NB4 (cell line): Measurements from ENCODE around the gene HMG20B.

Experiments
- POLR2A ChIP-seq: IDR thresholded peaks from 2 replicates; pipeline ENCODE4 v1.6.1; 2011; ENCODE audit warnings: mild to moderate bottlenecking; ENCODE audit not compliant: insufficient read length; ENCODE audit errors: extremely low read depth
- TF ChIP-seq, protein P1 (sequence below): IDR thresholded peaks from one replicate; pipeline ENCODE4 v1.5.1; 2012; ENCODE audit warnings: low read depth, low read length
- TF ChIP-seq, protein P2 (sequence below): IDR thresholded peaks from 2 replicates; pipeline ENCODE4 v1.6.1; 2011; ENCODE audit warnings: low read depth, low read length

- TF ChIP-seq, protein P1, sequence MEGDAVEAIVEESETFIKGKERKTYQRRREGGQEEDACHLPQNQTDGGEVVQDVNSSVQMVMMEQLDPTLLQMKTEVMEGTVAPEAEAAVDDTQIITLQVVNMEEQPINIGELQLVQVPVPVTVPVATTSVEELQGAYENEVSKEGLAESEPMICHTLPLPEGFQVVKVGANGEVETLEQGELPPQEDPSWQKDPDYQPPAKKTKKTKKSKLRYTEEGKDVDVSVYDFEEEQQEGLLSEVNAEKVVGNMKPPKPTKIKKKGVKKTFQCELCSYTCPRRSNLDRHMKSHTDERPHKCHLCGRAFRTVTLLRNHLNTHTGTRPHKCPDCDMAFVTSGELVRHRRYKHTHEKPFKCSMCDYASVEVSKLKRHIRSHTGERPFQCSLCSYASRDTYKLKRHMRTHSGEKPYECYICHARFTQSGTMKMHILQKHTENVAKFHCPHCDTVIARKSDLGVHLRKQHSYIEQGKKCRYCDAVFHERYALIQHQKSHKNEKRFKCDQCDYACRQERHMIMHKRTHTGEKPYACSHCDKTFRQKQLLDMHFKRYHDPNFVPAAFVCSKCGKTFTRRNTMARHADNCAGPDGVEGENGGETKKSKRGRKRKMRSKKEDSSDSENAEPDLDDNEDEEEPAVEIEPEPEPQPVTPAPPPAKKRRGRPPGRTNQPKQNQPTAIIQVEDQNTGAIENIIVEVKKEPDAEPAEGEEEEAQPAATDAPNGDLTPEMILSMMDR, result no peak
- no peak for TF ChIP-seq POLR2A
- TF ChIP-seq, protein P2, sequence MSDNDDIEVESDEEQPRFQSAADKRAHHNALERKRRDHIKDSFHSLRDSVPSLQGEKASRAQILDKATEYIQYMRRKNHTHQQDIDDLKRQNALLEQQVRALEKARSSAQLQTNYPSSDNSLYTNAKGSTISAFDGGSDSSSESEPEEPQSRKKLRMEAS, result no peak
These were observed 17.2 kb downstream of the HMG20B start for GRCh38 chr19:3589949-3590348.
